ENCODE measurements around the gene INS.

DNA sequence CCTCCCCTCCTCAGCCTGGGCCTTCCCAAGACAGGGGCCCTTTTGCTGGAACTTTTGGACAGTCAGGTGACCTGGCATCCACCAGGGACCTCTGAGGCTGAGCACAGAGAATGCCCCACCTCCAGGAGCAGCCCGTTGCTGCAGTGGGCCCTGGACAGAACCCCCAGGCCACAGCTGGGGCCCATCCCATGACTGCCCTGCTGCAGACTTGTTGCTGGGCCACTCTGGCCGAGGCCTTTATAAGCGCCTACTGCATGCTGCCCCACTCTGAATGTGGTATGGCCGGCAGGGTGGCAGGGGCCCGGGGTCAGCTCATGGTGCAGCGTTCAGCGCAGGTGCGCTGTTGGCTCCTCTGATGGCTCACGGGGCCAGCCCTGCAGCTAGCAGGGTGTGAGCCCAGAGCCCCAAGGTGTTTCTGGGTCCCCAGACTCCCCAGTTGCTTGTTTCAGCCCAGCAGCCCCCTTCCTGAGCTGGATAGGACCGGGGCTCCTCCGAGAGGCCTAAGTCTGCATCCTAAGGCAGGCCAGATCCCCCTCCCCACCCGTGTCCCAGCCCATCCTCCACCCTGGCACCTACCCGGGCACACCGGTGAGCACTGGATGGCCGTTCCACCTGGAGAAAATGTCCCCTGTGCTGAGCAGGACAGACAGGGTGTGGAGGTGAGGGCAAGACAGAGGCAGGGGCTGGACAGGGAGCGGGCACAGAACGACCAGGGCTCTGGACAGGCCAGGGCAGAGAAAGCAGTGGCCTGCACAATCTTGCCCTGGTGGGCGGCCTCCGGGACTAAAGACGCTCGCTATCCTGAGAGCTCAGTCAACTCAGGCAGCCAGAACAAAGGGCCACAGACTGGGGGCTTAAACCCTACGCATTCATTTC, 38.7 kb upstream of the INS start:
- no peak for TF ChIP-seq POLR2AphosphoS5 (IDR thresholded peaks at IDR 0.05; ENCODE audit: low read depth, low read length)
- TF ChIP-seq POLR2A (IDR thresholded peaks at IDR 0.05; ENCODE audit: low read depth, low read length), result no peak

Data from GM12891 (cell line).